NT2/D1 (cell line): Measurements from ENCODE around the gene ERC2.

Source experiments
- DNase-seq: peaks from one replicate; pipeline ENCODE4 v3.0.0-alpha.2; 2011; ENCODE audit warnings: low read depth, low spot score
- H3K27me3 ChIP-seq: 2 replicates; pipeline ENCODE4 v1.6.0; 2011; ENCODE audit warnings: mild to moderate bottlenecking; ENCODE audit not compliant: insufficient read length, insufficient read depth
- H3K36me3 ChIP-seq: 2 replicates; pipeline ENCODE4 v1.6.1; 2011; ENCODE audit warnings: mild to moderate bottlenecking, low read length, mixed read lengths; ENCODE audit not compliant: insufficient read depth, insufficient read length
- H3K4me1 ChIP-seq: 2 replicates; pipeline ENCODE4 v1.5.1; 2011; ENCODE audit not compliant: insufficient read depth, insufficient read length
- H3K4me3 ChIP-seq: 2 replicates; pipeline ENCODE4 v1.5.1; 2011; ENCODE audit warnings: low read depth; ENCODE audit not compliant: insufficient read length
- H3K9ac ChIP-seq: 2 replicates; pipeline ENCODE4 v1.6.0; 2011; ENCODE audit warnings: low read depth; ENCODE audit not compliant: insufficient read length
- H3K9me3 ChIP-seq: 2 replicates; pipeline ENCODE4 v1.5.1; 2011; ENCODE audit warnings: mild to moderate bottlenecking, low read length; ENCODE audit not compliant: insufficient read depth
- SUZ12 ChIP-seq: IDR thresholded peaks from 2 replicates; pipeline ENCODE4 v1.6.1; 2011; ENCODE audit not compliant: insufficient read length, insufficient read depth; ENCODE audit errors: extremely low read depth
- YY1 ChIP-seq: IDR thresholded peaks from 2 replicates; pipeline ENCODE4 v1.6.1; 2011; ENCODE audit not compliant: insufficient read length, insufficient read depth
- ZNF274 ChIP-seq: IDR thresholded peaks from 2 replicates; pipeline ENCODE4 v1.6.1; 2011; ENCODE audit warnings: mild to moderate bottlenecking, low read depth, low read length

The ERC2 gene

DNA sequence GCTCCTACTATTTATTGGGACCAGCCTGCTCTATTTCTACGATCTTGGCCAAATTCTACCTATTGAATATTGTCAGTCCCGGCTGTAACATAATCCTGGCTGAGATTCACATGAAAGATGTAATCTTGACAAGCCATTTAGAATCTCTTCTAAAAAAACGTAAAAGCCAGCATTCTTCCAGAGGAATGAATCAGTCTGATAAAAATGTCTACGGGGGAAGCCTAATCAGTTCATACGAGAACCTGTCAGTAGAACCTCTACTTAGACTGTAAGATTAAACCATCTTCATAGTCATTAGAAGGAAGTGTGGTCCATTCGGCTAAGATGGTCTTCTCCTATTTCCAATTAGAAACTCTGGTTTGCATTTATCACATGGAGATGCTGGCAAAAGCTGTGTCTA is 833.9 kb downstream of the ERC2 start:
- H3K4me3 ChIP-seq: no peak overlapping the region
- H3K4me1 ChIP-seq: no peaks in the 10 kb centered on the region
- H3K36me3 ChIP-seq: no peaks in the 10 kb centered on the region
- no peak overlapping the region for H3K9ac ChIP-seq
- H3K27me3 ChIP-seq: no peaks in the 10 kb centered on the region
- DNase-seq: no peak
- TF ChIP-seq YY1 (no peak), ZNF274 (no peak), SUZ12 (no peak)
- no peaks in the 10 kb centered on the region for H3K9me3 ChIP-seq

DNA sequence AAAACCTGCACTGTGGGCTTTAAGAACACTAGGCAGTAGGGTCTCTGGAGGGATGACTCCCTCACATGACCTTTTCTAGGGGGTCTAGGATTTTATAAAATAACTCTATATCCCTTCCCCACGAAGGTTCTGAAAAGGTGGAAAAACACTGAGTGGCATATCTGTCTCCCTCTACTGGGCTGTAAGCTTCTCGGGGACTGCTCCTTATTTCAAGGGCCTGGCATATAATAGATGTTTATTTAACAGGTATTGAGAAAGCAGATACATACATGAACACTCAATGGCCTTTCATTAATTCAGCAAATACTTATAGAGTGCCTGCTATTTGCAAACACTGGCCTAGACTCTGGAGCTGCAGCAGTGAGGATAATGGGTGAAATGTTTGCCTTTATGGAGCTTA is 834.9 kb downstream of the ERC2 start:
- TF ChIP-seq YY1: no peak
- no peak for TF ChIP-seq ZNF274
- no peaks in the 10 kb centered on the region for H3K27me3 ChIP-seq
- H3K9ac ChIP-seq: no peak overlapping the region
- DNase-seq: no peak
- H3K36me3 ChIP-seq: no peaks in the 10 kb centered on the region
- no peaks in the 10 kb centered on the region for H3K4me1 ChIP-seq
- H3K9me3 ChIP-seq: no peaks in the 10 kb centered on the region
- no peak overlapping the region for H3K4me3 ChIP-seq

DNA sequence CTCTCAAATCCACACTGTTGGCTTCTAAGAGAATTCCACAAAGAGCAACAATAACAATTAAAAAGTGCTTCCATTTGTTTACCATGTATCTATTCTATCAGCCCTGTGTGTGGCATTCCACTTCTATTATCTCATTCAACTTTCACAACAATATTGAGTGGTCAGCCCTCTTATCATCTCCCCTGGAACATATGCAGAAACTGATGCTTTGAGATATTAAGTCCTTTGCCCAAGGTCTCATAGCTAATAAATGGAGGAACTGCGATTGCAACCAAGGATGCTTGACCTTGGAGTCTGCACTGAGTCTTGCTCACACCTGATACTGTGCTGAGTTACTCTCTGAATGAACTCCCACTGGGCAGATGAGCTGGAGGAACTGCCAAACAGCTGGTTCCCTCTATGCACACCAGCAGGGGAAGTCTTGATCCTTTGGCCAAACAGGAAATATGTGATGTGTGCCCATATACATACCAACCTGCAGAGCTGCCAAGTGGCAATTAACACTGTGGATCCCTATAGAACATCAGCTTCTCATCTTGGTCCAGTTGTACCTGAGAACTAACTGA is 836.4 kb downstream of the ERC2 start:
- DNase-seq: no peak

DNA sequence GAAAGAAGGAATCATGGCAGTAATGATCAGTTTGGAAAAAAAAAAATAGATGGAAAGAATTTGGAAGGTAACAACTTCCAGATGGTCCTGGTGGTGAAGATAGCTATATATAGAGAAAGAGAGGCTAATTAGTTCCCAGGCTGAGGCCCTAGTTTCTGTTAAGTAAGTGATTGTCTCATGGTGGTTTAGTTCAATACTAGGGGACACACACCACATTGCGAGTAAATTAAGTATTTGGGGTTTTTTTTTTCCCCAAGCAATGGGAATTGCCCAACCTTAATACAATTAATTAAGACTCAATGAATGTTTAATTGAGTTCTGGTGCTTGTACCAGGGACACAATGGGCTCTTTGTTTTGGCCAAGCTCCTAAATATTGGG is 837.4 kb downstream of the ERC2 start:
- no peaks in the 10 kb centered on the region for H3K36me3 ChIP-seq
- DNase-seq: no peak
- no peak overlapping the region for H3K9ac ChIP-seq
- H3K4me1 ChIP-seq: no peaks in the 10 kb centered on the region
- H3K4me3 ChIP-seq: no peak overlapping the region
- H3K27me3 ChIP-seq: no peaks in the 10 kb centered on the region
- no peaks in the 10 kb centered on the region for H3K9me3 ChIP-seq
- no peak for TF ChIP-seq SUZ12
- no peak for TF ChIP-seq ZNF274
- no peak for TF ChIP-seq YY1

More for the DNA sequence above, 836.4 kb downstream of the ERC2 start:
- no peaks in the 10 kb centered on the region for H3K27me3 ChIP-seq
- no peak overlapping the region for H3K9ac ChIP-seq
- no peaks in the 10 kb centered on the region for H3K9me3 ChIP-seq
- no peaks in the 10 kb centered on the region for H3K4me1 ChIP-seq
- H3K36me3 ChIP-seq: no peaks in the 10 kb centered on the region
- H3K4me3 ChIP-seq: no peak overlapping the region
- TF ChIP-seq ZNF274 (no peak), YY1 (no peak), SUZ12 (no peak)

DNA sequence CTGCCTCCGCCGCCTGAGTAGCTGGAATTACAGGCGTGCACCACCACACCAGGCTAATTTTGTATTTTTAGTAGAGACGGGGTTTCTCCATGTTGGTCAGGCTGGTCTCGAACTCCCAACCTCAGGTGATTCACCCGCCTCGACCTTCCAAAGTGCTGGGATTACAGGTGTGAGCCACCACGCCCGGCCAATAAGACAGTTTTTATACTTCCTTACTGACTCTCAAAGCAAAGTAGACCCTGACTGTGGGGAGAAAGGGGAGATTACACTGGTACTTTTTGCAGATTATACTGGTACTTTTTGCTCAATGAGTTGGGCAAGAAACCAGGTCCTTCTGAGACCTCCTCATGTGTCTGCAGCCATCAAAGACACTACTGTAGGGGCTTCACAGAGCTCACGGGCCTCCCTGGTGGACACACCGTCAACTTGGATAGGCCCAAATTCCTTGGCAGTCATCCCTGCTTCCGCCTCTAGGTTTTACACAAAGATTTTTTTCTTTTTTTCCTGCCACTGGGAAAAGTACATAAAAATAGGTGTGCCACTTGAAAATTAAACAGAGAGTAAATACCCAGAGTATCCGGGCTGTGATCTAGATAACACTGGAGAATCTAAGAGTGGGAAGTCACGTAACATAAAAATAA is 837.9 kb downstream of the ERC2 start:
- Histone ChIP-seq H3K9ac (no peak overlapping the region), H3K4me1 (no peaks in the 10 kb centered on the region), H3K36me3 (no peaks in the 10 kb centered on the region), H3K27me3 (no peaks in the 10 kb centered on the region), H3K4me3 (no peak overlapping the region), H3K9me3 (no peaks in the 10 kb centered on the region)
- no peak for TF ChIP-seq SUZ12
- no peak for TF ChIP-seq ZNF274
- TF ChIP-seq YY1: no peak
- DNase-seq: no peak

DNA sequence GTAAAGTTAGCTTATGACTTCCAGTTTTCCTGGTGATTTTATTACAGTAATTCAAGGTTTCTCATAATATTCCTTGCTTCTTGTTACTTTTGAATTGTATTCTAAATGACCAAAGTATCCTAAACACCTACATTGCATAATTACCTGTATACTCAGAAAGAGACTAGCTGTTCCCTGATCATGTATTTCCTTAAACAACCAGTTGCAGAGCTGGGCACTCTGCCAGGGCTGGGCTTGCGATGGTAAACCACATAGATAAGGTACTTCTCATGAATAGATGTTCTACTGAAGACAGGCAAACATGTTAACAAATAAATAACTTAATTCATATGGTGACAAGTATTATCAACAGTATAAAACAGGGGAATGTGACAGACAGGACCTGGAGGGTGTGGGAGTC is 838.8 kb downstream of the ERC2 start:
- Histone ChIP-seq H3K9ac (no peak overlapping the region), H3K36me3 (no peaks in the 10 kb centered on the region), H3K4me3 (no peak overlapping the region), H3K4me1 (no peaks in the 10 kb centered on the region), H3K27me3 (no peaks in the 10 kb centered on the region), H3K9me3 (no peaks in the 10 kb centered on the region)
- no peak for DNase-seq
- TF ChIP-seq YY1: no peak
- TF ChIP-seq ZNF274: no peak
- TF ChIP-seq SUZ12: no peak

DNA sequence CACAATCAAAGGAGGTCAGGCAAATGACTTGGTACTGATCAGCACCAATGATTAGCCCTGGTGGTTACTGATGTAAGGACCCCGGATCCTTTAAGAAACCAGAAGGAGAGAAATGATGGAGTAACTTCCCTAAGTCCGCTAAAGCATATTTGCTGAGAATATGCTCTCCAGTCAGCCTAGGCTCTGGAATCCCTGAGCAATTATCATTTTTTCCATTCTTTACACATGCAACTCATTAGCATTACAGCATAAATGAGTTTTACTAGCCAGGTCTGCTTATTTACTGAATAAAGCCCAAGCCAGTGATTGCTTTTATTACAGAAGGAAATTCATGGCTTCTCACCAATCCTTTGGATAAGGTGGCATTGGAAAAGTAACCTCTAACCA is 842.0 kb downstream of the ERC2 start:
- DNase-seq: no peak
- Histone ChIP-seq H3K4me3 (no peak overlapping the region), H3K27me3 (peaks cover 16% of the 10 kb centered on the region), H3K9me3 (no peaks in the 10 kb centered on the region), H3K4me1 (no peaks in the 10 kb centered on the region), H3K36me3 (no peaks in the 10 kb centered on the region), H3K9ac (no peak overlapping the region)
- no peak for TF ChIP-seq YY1
- TF ChIP-seq SUZ12: no peak
